Erythroblast (primary cell): ENCODE data around the gene MAOB.

ENCODE experiments used
- GATA1 ChIP-seq: IDR thresholded peaks from 2 replicates; pipeline ENCODE4 v1.6.1; 2011; ENCODE audit warnings: low read depth, mild to moderate bottlenecking, control low read depth, low read length, moderate library complexity
- POLR2A ChIP-seq: IDR thresholded peaks from 2 replicates; pipeline ENCODE4 v1.6.1; 2011; ENCODE audit warnings: mild to moderate bottlenecking, low read length

DNA sequence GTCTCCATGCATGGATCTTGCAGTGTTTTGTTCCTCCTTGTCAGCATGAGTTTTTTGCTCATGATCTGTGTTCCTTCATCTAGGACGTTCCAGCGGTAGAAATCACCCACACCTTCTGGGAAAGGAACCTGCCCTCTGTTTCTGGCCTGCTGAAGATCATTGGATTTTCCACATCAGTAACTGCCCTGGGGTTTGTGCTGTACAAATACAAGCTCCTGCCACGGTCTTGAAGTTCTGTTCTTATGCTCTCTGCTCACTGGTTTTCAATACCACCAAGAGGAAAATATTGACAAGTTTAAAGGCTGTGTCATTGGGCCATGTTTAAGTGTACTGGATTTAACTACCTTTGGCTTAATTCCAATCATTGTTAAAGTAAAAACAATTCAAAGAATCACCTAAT is 138.0 kb downstream of the MAOB start:
- TF ChIP-seq POLR2A (no peak), GATA1 (no peak)
